A549 treated with CORT108297 at 1 μM for 4 hours (cell line): ENCODE results near the gene CDC42BPG. TPM values are rescaled to one million over a fixed set of nuclear protein-coding genes. Genes with fewer than 3 reads are reported as not detected.

Source experiments
- total RNA-seq: library from RNA; stranded (reverse); fragments of 200-300 nt; extraction: Qiagen RNA extraction; gene quantifications from 5 replicates; pipeline ENCODE4 v1.2.3, GENCODE V29; 2022

The CDC42BPG gene
- total RNA-seq: 1.0 to 3.0 TPM (median 1.8 TPM) in 5 replicates

GRCh38 chr11:64844330-64845128, at the start of gene CDC42BPG:
TSS of gene CDC42BPG (minus strand) at chr11:64844653. CDS start at chr11:64844569, 84 bp downstream.

GRCh38 chr11:64878494-64879243, 34.2 kb upstream of the CDC42BPG start, which contains the start of gene EHD1:
TSS of gene EHD1 (minus strand) at chr11:64878621. CDS start at chr11:64878464, 157 bp downstream.

GRCh38 chr11:64810271-64810890, 34.1 kb downstream of the CDC42BPG start, which contains the start of gene MEN1:
TSS of gene MEN1 (minus strand) at chr11:64810551. CDS start at chr11:64810109, 442 bp downstream.

GRCh38 chr11:64803158-64803845, 41.2 kb downstream of the CDC42BPG start, which contains the start of gene MAP4K2:
TSS of gene MAP4K2 (minus strand) at chr11:64803214. CDS start at chr11:64803149, 65 bp downstream.

GRCh38 chr11:64778473-64779298, 65.8 kb downstream of the CDC42BPG start, which contains the start of gene SF1:
TSS of gene SF1 (minus strand) at chr11:64778542. CDS start at chr11:64778392, 150 bp downstream.

Other genes starting within 250 kb of the CDC42BPG start
- 0.15 to 0.40 TPM (median 0.23 TPM) in 5 replicates for gene NRXN2, start 121.5 kb downstream of the CDC42BPG start, total RNA-seq
- 1.0 to 1.5 TPM (median 1.1 TPM) in 5 replicates for gene RASGRP2, start 100.5 kb downstream of the CDC42BPG start, total RNA-seq
- gene PYGM, start 84.7 kb downstream of the CDC42BPG start, total RNA-seq: 0.18 to 0.54 TPM (median 0.25 TPM) in 5 replicates
- 162 to 230 TPM (median 166 TPM) in 5 replicates for gene SF1, start 66.1 kb downstream of the CDC42BPG start, total RNA-seq
- 5.7 to 11.3 TPM (median 9.6 TPM) in 5 replicates for gene MAP4K2, start 41.4 kb downstream of the CDC42BPG start, total RNA-seq
- gene MEN1, start 34.1 kb downstream of the CDC42BPG start, total RNA-seq: 32.0 to 45.4 TPM (median 44.1 TPM) in 5 replicates
- gene EHD1, start 34.0 kb upstream of the CDC42BPG start, total RNA-seq: 98.0 to 142 TPM (median 132 TPM) in 5 replicates
- gene ATG2A, start 72.6 kb upstream of the CDC42BPG start, total RNA-seq: 12.4 to 25.1 TPM (median 23.4 TPM) in 5 replicates
- 4.5 to 6.9 TPM (median 4.9 TPM) in 5 replicates for gene PPP2R5B, start 80.0 kb upstream of the CDC42BPG start, total RNA-seq
- gene GPHA2, start 91.2 kb upstream of the CDC42BPG start, total RNA-seq: not detected in 5 replicates
- gene MAJIN, start 127.5 kb upstream of the CDC42BPG start, total RNA-seq: not detected in 5 replicates
- 0.74 to 1.0 TPM (median 0.96 TPM) in 5 replicates for gene BATF2, start 152.3 kb upstream of the CDC42BPG start, total RNA-seq
- gene ARL2, start 169.5 kb upstream of the CDC42BPG start, total RNA-seq: 167 to 196 TPM (median 191 TPM) in 5 replicates
- gene SNX15, start 182.8 kb upstream of the CDC42BPG start, total RNA-seq: 20.7 to 25.8 TPM (median 23.6 TPM) in 5 replicates
- gene SAC3D1, start 196.6 kb upstream of the CDC42BPG start, total RNA-seq: 33.4 to 59.7 TPM (median 56.5 TPM) in 5 replicates
- gene NAALADL1, start 213.9 kb upstream of the CDC42BPG start, total RNA-seq: 0.03 TPM in 1 of 5 replicates, not detected in the others
- gene CDCA5, start 239.4 kb upstream of the CDC42BPG start, total RNA-seq: 56.7 to 72.8 TPM (median 69.2 TPM) in 5 replicates
- 32.3 to 35.1 TPM (median 33.5 TPM) in 5 replicates for gene ZFPL1, start 239.6 kb upstream of the CDC42BPG start, total RNA-seq